SK-N-SH treated with all-trans-retinoic acid at 6 μM for 48 hours (cell line): ENCODE measurements around the gene PLA2G2A.
"Not testable (repeated sequence)": the region's sequence is repeated elsewhere in the genome, so short reads cannot be mapped to it uniquely, and the experiment has no call there.

Experiments
- ATAC-seq: fragments of 200-7000 bp; cut with Tn5 transposase; 3 replicates; pipeline ENCODE4 v1.9.1; 2020; ENCODE audit warnings: mild to moderate bottlenecking, moderate library complexity
- ARNTL ChIP-seq: fragments of 450-650 bp; formaldehyde crosslinking; IDR thresholded peaks from 2 replicates; pipeline ENCODE4 v1.5.0; 2020; ENCODE audit warnings: low read depth, mild to moderate bottlenecking, moderate library complexity, borderline replicate concordance
- BACH2 ChIP-seq: fragments of 250-450 bp; sonication (Bioruptor Pico); IDR thresholded peaks from 2 replicates; pipeline ENCODE4 v1.9.0; 2021; ENCODE audit warnings: mild to moderate bottlenecking, borderline replicate concordance
- CREB5 ChIP-seq: fragments of 250-450 bp; sonication (Bioruptor Pico); IDR thresholded peaks from 2 replicates; pipeline ENCODE4 v1.5.1; 2020; ENCODE audit warnings: low read depth, mild to moderate bottlenecking, moderate library complexity
- CSDC2 ChIP-seq: fragments of 250-450 bp; sonication (Bioruptor Pico); IDR thresholded peaks from 2 replicates; pipeline ENCODE4 v1.5.0; 2020; ENCODE audit warnings: mild to moderate bottlenecking, moderate library complexity
- CSRNP3 ChIP-seq: fragments of 250-450 bp; sonication (Bioruptor Pico); IDR thresholded peaks from 2 replicates; pipeline ENCODE4 v1.5.1; 2021; ENCODE audit warnings: mild to moderate bottlenecking, moderate library complexity
- ESRRG ChIP-seq: fragments of 250-450 bp; sonication (Bioruptor Pico); IDR thresholded peaks from 2 replicates; pipeline ENCODE4 v1.6.1; 2021; ENCODE audit warnings: mild to moderate bottlenecking
- GLIS3 ChIP-seq: fragments of 250-450 bp; sonication (Bioruptor Pico); IDR thresholded peaks from 2 replicates; pipeline ENCODE4 v1.5.0; 2020; ENCODE audit warnings: mild to moderate bottlenecking, moderate library complexity
- ISL1 ChIP-seq: fragments of 250-450 bp; sonication (Bioruptor Pico); IDR thresholded peaks from 2 replicates; pipeline ENCODE4 v2.1.2; 2022; ENCODE audit warnings: mild to moderate bottlenecking, moderate library complexity
- OSR1 ChIP-seq: fragments of 250-450 bp; sonication (Bioruptor Pico); IDR thresholded peaks from 2 replicates; pipeline ENCODE4 v1.8.0; 2022; ENCODE audit warnings: moderate library complexity, mild to moderate bottlenecking, inconsistent platforms
- PATZ1 ChIP-seq: fragments of 250-450 bp; sonication (Bioruptor Pico); IDR thresholded peaks from 2 replicates; pipeline ENCODE4 v1.8.0; 2020; ENCODE audit warnings: mild to moderate bottlenecking, moderate library complexity, borderline replicate concordance
- POU6F1 ChIP-seq: fragments of 250-450 bp; sonication (Bioruptor Pico); IDR thresholded peaks from 2 replicates; pipeline ENCODE4 v1.8.0; 2021; ENCODE audit warnings: low read depth, mild to moderate bottlenecking, moderate library complexity, borderline replicate concordance
- PPARA ChIP-seq: fragments of 250-450 bp; sonication (Bioruptor Pico); IDR thresholded peaks from 2 replicates; pipeline ENCODE4 v1.5.0; 2020; ENCODE audit warnings: mild to moderate bottlenecking, borderline replicate concordance
- RARB ChIP-seq: fragments of 250-450 bp; sonication (Bioruptor Pico); IDR thresholded peaks from 2 replicates; pipeline ENCODE4 v1.8.0; 2021; ENCODE audit warnings: mild to moderate bottlenecking, moderate library complexity
- SNAI2 ChIP-seq: fragments of 250-450 bp; sonication (Bioruptor Pico); IDR thresholded peaks from 2 replicates; pipeline ENCODE4 v1.5.0; 2020; ENCODE audit warnings: mild to moderate bottlenecking, moderate library complexity
- TCF4 ChIP-seq: fragments of 250-450 bp; sonication (Bioruptor Pico); IDR thresholded peaks from 2 replicates; pipeline ENCODE4 v1.8.0; 2021; ENCODE audit warnings: mild to moderate bottlenecking, moderate library complexity, borderline replicate concordance
- TOX ChIP-seq: fragments of 250-450 bp; sonication (Bioruptor Pico); IDR thresholded peaks from 2 replicates; pipeline ENCODE4 v1.8.0; 2021; ENCODE audit warnings: mild to moderate bottlenecking, moderate library complexity, borderline replicate concordance
- TSHZ2 ChIP-seq: fragments of 250-450 bp; sonication (Bioruptor Pico); IDR thresholded peaks from 2 replicates; pipeline ENCODE4 v1.5.0; 2020; ENCODE audit warnings: mild to moderate bottlenecking, moderate library complexity
- ZC3H10 ChIP-seq: fragments of 250-450 bp; sonication (Bioruptor Pico); IDR thresholded peaks from 2 replicates; pipeline ENCODE4 v1.5.1; 2021; ENCODE audit warnings: mild to moderate bottlenecking, moderate library complexity
- ZFP3 ChIP-seq: fragments of 250-450 bp; sonication (Bioruptor Pico); IDR thresholded peaks from 2 replicates; pipeline ENCODE4 v1.5.0; 2020; ENCODE audit warnings: mild to moderate bottlenecking, moderate library complexity
- ZFP30 ChIP-seq: fragments of 450-650 bp; formaldehyde crosslinking; IDR thresholded peaks from 2 replicates; pipeline ENCODE4 v1.5.0; 2022; ENCODE audit warnings: mild to moderate bottlenecking, moderate library complexity
- ZNF565 ChIP-seq: fragments of 450-650 bp; formaldehyde crosslinking; conservative IDR thresholded peaks from 2 replicates; pipeline ENCODE4 v1.5.0; 2020; ENCODE audit warnings: low read depth, mild to moderate bottlenecking, moderate library complexity
- ZNF70 ChIP-seq: fragments of 450-650 bp; formaldehyde crosslinking; IDR thresholded peaks from 2 replicates; pipeline ENCODE4 v1.5.0; 2020; ENCODE audit warnings: mild to moderate bottlenecking, moderate library complexity
- ZNF8 ChIP-seq: fragments of 450-650 bp; formaldehyde crosslinking; IDR thresholded peaks from 2 replicates; pipeline ENCODE4 v1.5.0; 2020; ENCODE audit warnings: mild to moderate bottlenecking, moderate library complexity

The PLA2G2A gene

GRCh38 chr1:19988267-19989006 is 9.0 kb upstream of the PLA2G2A start:
- no peak for TF ChIP-seq CSDC2 (CRISPR knock-in tag)
- TF ChIP-seq ISL1 = no peak
- no peak for TF ChIP-seq ZC3H10
- no peak for TF ChIP-seq ZNF70
- TF ChIP-seq GLIS3 (CRISPR knock-in tag) = no peak
- no peak for TF ChIP-seq ZNF8 (CRISPR knock-in tag)
- no peak for TF ChIP-seq TCF4 (CRISPR knock-in tag)
- no peak for TF ChIP-seq TOX (CRISPR knock-in tag)
- no peak for TF ChIP-seq SNAI2 (CRISPR knock-in tag)
- no peak for TF ChIP-seq POU6F1 (CRISPR knock-in tag)
- no peak for TF ChIP-seq TSHZ2 (CRISPR knock-in tag)
- TF ChIP-seq ESRRG (CRISPR knock-in tag) = no peak
- TF ChIP-seq PATZ1 (CRISPR knock-in tag) = no peak
- no peak for TF ChIP-seq RARB (CRISPR knock-in tag)
- no peak for TF ChIP-seq PPARA (CRISPR knock-in tag)
- TF ChIP-seq ZNF565 (CRISPR knock-in tag) = no peak
- no peak for TF ChIP-seq CSRNP3 (CRISPR knock-in tag)
- TF ChIP-seq ZFP30 (CRISPR knock-in tag) = no peak
- TF ChIP-seq BACH2 (CRISPR knock-in tag) = no peak
- no peak for TF ChIP-seq ZFP3

GRCh38 chr1:19987719-19988118 is 8.3 kb upstream of the PLA2G2A start:
- no peak for ATAC-seq
- TF ChIP-seq CREB5 (CRISPR knock-in tag) (no peak), ISL1 (no peak), ZFP30 (CRISPR knock-in tag) (no peak), ZNF70 (no peak), ZNF8 (CRISPR knock-in tag) (no peak), PPARA (CRISPR knock-in tag) (no peak), PATZ1 (CRISPR knock-in tag) (no peak), OSR1 (CRISPR knock-in tag) (no peak), ZFP3 (no peak), TOX (CRISPR knock-in tag) (no peak), ZC3H10 (no peak), ZNF565 (CRISPR knock-in tag) (no peak), ARNTL (CRISPR knock-in tag) (no peak), BACH2 (CRISPR knock-in tag) (no peak), RARB (CRISPR knock-in tag) (no peak), SNAI2 (CRISPR knock-in tag) (no peak)

More at GRCh38 chr1:19988267-19989006, 9.0 kb upstream of the PLA2G2A start:
- ATAC-seq = no peak

GRCh38 chr1:19984409-19985016 is 5.1 kb upstream of the PLA2G2A start:
- not testable (repeated sequence) for ATAC-seq
